ENCODE results near the gene SH3GLB2. TPM values are rescaled to one million over a fixed set of nuclear protein-coding genes. Genes with fewer than 3 reads are reported as not detected.
"Not testable (repeated sequence)": the region's sequence is repeated elsewhere in the genome, so short reads cannot be mapped to it uniquely, and the experiment has no call there.

Gene SH3GLB2
- total RNA-seq, 1 donor from 2014 or later: 317 TPM

- DNase-seq (ENCODE audit: low spot score): no peak
Observed at GRCh38 chr9:129014608-129015007, 13.5 kb downstream of the SH3GLB2 start.

DNA sequence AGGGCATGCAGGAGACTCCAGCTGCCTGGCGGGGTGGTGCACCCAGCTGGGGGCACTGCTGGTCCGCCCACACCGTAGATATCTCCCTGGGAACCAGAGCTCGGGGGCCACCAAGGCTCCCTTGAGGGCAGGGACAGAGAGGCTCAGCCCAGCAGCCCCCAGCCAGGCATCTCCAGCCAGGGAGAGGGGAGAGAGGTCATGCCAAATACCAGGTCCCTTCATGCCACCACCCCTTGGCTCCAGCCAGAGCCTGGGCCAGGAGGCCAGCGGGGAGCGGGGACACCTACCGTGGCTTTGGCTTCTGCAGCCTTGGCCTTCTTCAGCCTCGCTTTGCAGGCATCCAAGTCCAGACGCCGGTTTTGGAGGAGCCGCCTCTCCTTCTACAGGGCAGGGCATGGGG lies 14.0 kb downstream of the SH3GLB2 start:
- DNase-seq (ENCODE audit: low spot score): no peak

GRCh38 chr9:129013674-129014073 lies 14.5 kb downstream of the SH3GLB2 start:
- DNase-seq (ENCODE audit: low spot score): no peak

- DNase-seq (ENCODE audit: low spot score): no peak
Observed at GRCh38 chr9:129012893-129013448, 15.2 kb downstream of the SH3GLB2 start.

DNA sequence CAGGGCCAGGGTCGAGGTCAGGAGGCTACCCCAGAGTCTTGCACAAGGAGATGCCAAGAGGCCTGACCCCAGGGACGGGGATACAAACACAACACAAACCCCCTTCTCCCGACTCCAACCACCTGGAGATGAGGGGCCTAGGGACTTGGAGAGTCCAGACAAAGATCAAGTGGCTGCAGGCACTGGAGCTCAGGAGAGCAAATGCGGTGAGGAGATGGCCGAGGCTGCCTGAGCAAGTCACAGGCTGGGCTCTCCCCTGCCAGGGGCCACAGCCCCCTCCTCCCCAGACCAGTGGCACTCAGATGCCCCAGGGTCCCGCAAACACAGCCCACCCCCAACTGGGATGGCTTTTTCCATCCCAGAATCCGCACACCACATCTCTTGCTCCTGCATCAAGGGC lies 15.8 kb downstream of the SH3GLB2 start:
- DNase-seq (ENCODE audit: low spot score): no peak

DNA sequence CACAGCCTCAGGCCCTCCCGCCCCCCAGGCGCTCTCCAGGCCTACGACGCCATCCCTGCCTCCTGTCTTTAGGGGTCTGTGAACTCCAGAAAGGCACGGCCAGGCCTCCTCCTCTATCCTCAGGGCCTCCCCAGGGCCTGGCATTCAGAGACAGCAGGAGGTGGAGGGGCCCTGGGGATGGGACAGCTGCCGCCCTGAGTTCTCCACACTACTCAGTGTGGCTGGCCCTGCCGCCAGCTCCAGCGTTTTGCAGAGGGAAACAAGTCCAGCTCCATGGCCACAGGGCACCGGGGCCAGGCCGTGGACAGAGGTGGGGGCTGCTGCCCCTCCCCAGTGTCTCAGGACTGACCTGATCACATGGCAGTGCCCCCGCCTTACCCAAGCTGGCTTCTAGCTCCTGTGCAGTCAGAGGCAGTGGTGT lies 16.4 kb downstream of the SH3GLB2 start:
- no peak for DNase-seq (ENCODE audit: low spot score)

DNA sequence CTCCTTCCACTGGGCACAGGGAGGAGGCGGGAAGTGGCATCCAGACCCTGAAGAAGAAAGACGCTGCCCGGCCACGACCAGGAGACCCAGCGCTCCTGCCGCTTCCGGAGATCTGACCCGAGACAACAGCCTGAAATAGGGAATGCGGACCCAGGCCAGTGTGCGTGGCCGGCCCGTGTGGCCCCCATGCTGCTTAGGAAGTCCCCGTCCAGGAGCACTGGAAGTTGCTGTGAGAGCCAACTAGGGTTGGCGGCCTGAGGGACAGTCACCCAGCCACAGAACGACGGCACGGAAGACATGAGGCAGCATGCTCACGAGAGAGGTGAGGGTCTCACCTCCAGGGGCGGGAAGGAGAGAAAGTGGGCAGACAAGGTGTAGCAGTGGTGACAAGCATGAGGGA lies 17.0 kb downstream of the SH3GLB2 start:
- DNase-seq (ENCODE audit: low spot score): no peak

DNA sequence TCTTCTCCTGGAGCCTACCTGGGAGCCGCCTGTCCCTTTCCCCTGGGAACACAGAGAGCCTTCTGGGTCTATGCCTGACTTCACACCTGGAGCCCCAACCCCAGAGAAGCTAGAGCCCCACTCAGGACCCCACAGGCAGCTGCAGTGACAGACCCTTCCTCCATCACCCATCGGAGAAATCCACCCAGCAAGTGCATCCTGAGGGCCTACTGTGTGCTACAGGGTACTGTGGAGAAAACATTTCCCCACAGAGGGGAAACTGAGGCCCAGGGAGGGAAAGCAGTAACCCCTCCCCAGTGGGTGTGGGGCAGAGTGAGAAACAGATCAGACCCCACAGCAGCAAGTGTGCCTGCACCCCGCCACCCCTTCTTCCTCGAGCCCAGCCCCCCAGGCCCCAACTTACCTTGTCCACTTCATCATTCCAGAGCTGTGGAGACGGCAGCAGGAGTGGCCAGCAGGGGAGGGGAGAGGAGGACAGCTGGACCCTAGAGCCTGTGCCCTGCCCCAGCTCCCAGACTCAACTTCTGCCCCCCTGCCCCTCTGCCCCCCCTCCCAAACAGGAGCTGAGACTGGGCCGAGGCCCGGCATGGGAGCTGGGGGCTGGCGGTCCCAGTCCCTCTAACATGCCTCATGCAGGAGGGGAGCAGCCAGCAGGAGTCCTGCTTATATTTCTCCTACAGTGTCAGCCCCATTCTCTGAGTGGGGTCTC lies 17.7 kb downstream of the SH3GLB2 start:
- DNase-seq (ENCODE audit: low spot score): no peak

GRCh38 chr9:129009584-129010141 lies 18.5 kb downstream of the SH3GLB2 start:
- no peak for DNase-seq (ENCODE audit: low spot score)

- no peak for DNase-seq (ENCODE audit: low spot score)
Observed at GRCh38 chr9:129008986-129009583, 19.0 kb downstream of the SH3GLB2 start.

GRCh38 chr9:129008469-129008965 lies 19.6 kb downstream of the SH3GLB2 start:
- no peak for DNase-seq (ENCODE audit: low spot score)

GRCh38 chr9:129007766-129008468 lies 20.2 kb downstream of the SH3GLB2 start:
- no peak for DNase-seq (ENCODE audit: low spot score)

DNA sequence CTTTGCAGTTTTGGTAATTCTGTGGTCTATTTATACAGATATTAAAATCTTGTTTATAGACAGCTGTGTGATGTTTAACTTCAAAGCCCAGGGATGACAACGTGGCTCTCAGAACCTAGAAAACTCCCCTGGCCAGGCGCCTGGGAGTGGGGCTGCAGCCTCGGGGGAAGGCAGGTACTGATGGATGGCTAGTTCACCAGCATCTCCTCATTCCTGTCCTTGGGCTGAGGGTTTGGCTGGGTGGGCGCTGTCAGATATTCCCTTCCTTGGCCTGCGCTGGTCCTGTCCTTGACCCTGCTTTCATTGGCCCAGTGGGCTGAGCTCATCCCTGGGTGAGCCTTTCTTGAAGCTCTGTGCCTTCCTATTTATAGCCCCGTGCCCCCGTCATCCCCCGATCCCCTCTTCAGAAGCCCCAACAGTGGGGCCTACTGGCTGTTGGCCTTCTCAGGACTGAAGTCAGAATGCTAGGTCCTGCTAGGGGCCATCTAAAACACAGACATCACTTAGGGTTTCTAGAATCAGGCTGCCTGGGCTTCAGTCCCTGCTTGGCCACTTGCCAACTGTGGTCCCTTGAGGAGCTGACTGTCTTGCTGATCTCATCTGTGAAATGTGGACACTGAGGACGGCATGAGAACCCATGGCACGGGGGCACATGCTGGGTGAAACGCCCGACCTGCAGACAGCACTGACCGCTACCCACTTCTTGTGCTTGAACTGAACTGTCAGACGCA lies 20.9 kb downstream of the SH3GLB2 start:
- no peak for DNase-seq (ENCODE audit: low spot score)

- peak; percentile 76 for DNase-seq (ENCODE audit: low spot score)
Observed at GRCh38 chr9:129006328-129007034, 21.6 kb downstream of the SH3GLB2 start.

DNA sequence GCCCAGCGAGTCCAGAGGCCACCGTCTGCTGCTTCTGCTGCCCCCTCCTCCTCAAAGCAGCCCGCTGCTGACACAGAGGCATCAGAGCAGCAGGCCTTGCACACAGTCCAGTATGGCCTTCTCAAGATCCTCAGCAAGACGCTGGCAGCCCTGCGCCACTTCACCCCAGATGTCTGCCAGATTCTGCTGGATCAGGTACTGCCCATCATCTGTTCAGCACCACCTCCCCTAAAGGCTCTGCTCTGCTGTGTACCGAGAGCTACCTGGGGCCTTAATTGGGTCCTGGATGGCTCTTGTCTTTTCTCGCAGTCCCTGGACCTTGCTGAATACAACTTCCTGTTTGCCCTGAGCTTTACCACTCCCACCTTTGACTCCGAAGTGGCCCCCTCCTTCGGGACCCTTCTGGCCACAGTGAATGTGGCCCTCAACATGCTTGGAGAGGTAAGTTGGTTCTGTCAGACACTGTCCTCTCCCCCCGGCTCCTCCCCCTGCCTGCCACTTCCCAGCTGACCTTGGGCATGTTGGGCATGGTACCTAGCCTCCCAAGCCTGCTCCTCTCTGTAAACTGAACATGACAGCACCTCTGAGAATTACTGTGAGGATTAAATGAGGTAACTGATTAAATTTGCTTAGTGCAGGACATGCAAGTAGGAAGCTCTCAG lies 22.7 kb downstream of the SH3GLB2 start:
- no peak for DNase-seq (ENCODE audit: low spot score)

DNA sequence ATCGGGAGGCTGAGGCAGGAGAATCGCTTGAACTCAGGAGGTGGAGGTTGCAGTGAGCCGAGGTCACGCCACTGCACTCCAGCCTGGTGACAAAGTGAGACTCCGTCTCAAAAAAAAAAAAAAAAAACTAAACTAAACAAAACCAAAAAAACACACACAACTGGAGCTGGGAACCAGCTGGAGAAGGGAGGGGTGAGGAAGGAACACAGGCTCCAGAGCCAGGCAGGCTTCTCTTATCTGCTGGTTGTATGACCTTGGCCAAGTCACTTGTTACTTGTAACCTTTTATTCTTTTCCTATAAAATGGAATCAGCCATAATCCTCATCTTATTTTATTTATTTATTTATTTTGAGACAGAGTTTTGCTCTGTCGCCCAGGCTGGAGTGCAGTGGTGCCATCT lies 24.0 kb downstream of the SH3GLB2 start:
- DNase-seq (ENCODE audit: low spot score): not testable (repeated sequence)

- no peak for DNase-seq (ENCODE audit: low spot score)
Observed at GRCh38 chr9:129002992-129003391, 25.1 kb downstream of the SH3GLB2 start.

GRCh38 chr9:129001504-129002325 lies 26.4 kb downstream of the SH3GLB2 start:
- no peak for DNase-seq (ENCODE audit: low spot score)

GRCh38 chr9:128999581-129000206 lies 28.4 kb downstream of the SH3GLB2 start:
- DNase-seq (ENCODE audit: low spot score): no peak
